Activated naive CD4-positive, alpha-beta T cell treated with anti-CD3 and anti-CD28 coated beads, Interleukin-2, amount 10 ng/mL, durations not matched to agents 7 days and 5 days (primary cell): ENCODE measurements around the gene SRSF9.
A peak's percentile ranks its signal among the peaks of the same experiment; 100 is the strongest.

Source experiments
- CTCF ChIA-PET: fragments of 350-600 bp; sonication (Branson Sonifier 250); formaldehyde crosslinking; loops from one replicate; lab custom pipeline; 2021; ENCODE audit warnings: antibody characterized with exemption; lab: Charles Lee
- DNase-seq: peaks from one replicate; pipeline ENCODE4 v3.0.0-alpha.2; 2020
- H3K27ac Mint-ChIP-seq: one replicate; pipeline ENCODE4 v1.8.0; 2021; ENCODE audit warnings: mild to moderate bottlenecking, moderate library complexity, mixed read lengths
- H3K27me3 Mint-ChIP-seq: one replicate; pipeline ENCODE4 v1.8.0; 2021; ENCODE audit warnings: mild to moderate bottlenecking, mixed read lengths
- H3K36me3 Mint-ChIP-seq: one replicate; pipeline ENCODE4 v1.8.0; 2021; ENCODE audit warnings: mixed read lengths
- H3K4me1 Mint-ChIP-seq: one replicate; pipeline ENCODE4 v1.8.0; 2021; ENCODE audit warnings: mixed read lengths
- H3K4me3 Mint-ChIP-seq: one replicate; pipeline ENCODE4 v1.8.0; 2021; ENCODE audit warnings: mild to moderate bottlenecking, moderate library complexity, mixed read lengths
- H3K9me3 Mint-ChIP-seq: one replicate; pipeline ENCODE4 v1.8.0; 2021; ENCODE audit warnings: mixed read lengths

The SRSF9 gene

DNA sequence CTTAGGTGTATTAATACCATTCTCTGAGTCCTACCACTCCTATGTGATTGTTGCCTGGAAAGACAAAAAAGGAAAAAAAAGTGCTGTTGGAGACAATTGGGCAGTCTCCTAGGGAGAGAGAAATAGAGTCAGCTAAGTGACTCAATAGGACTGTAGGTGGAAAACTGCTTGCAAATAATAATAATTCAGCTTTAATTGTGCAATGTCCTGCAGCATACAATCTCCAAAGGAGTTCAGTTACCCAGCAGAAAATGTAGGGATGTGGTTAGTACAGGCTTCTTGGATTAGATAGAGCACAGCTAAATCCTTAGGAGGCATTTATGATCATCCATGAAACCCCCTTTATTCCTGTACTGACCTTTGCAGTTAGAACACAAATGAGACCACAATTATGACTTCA lies 3.0 kb upstream of the SRSF9 start:
- no peak for DNase-seq
- CTCF ChIA-PET = interaction anchor here (1.0 to 1.5 kb wide), 3 partner anchors 13 to 181 kb away, joined by 3 read pairs; no protein-coding TSS in a partner anchor
- H3K4me3 Mint-ChIP-seq = no peak overlapping the region
- H3K27ac Mint-ChIP-seq = no peak overlapping the region
- peaks cover 11% of the 10 kb centered on the region for H3K27me3 Mint-ChIP-seq
- no peaks in the 10 kb centered on the region for H3K9me3 Mint-ChIP-seq
- H3K4me1 Mint-ChIP-seq = peaks cover 23% of the 10 kb centered on the region
- H3K36me3 Mint-ChIP-seq = peaks cover 5% of the 10 kb centered on the region

DNA sequence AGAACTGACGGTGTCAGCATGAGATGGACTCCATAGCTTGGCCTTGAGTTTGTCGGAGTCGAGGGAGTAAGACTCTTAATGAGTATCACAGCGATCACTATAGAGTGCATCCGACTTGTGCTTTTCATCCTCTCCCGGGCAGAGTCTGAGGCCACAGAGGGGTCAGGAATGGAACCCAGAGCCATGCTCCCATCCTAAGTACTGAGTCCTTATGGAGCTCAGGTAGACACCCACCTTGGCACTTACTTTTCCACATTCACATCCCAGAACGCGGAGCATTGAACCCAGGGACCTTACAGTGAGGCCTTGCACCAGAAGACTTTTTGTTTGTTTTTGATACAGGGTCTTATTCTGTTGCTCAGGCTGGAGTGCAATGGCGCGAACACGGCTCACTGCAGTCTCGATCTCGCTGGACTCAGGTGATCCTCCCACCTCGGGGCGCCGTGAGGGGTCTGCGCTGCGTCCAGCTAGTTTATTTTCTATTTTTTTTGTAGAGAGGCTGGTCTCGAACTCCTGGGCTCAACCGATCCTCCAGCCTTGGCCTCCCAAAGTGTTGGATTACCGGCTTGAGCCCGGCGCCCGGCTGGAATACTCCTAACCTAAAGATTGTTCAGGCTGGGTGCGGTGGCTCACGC lies 719 bp upstream of the SRSF9 start:
- Mint-ChIP-seq H3K27ac (peak overlapping the region; percentile 87), H3K4me3 (peak overlapping the region; percentile 93), H3K9me3 (no peaks in the 10 kb centered on the region), H3K4me1 (peaks cover 38% of the 10 kb centered on the region), H3K27me3 (peaks cover 7% of the 10 kb centered on the region), H3K36me3 (peaks cover 21% of the 10 kb centered on the region)
- no peak for DNase-seq
- CTCF ChIA-PET = interaction anchor here (0.7 to 2.6 kb wide), 11 partner anchors 10 to 113 kb away, joined by 3 to 7 read pairs (median 4); partner anchors contain the start of gene COX6A1

GRCh38 chr12:120468821-120469449 lies 613 bp downstream of the SRSF9 start:
- peaks cover 4% of the 10 kb centered on the region for H3K27me3 Mint-ChIP-seq
- H3K36me3 Mint-ChIP-seq = peaks cover 30% of the 10 kb centered on the region
- DNase-seq = no peak
- CTCF ChIA-PET = interaction anchor here (0.8 to 2.6 kb wide), 9 partner anchors 11 to 152 kb away, joined by 3 to 9 read pairs (median 3); partner anchors contain the start of genes COX6A1 and POP5
- H3K9me3 Mint-ChIP-seq = no peaks in the 10 kb centered on the region
- H3K4me1 Mint-ChIP-seq = peaks cover 39% of the 10 kb centered on the region
- peak overlapping the region; percentile 90 for H3K27ac Mint-ChIP-seq
- H3K4me3 Mint-ChIP-seq = peak overlapping the region; percentile 93

DNA sequence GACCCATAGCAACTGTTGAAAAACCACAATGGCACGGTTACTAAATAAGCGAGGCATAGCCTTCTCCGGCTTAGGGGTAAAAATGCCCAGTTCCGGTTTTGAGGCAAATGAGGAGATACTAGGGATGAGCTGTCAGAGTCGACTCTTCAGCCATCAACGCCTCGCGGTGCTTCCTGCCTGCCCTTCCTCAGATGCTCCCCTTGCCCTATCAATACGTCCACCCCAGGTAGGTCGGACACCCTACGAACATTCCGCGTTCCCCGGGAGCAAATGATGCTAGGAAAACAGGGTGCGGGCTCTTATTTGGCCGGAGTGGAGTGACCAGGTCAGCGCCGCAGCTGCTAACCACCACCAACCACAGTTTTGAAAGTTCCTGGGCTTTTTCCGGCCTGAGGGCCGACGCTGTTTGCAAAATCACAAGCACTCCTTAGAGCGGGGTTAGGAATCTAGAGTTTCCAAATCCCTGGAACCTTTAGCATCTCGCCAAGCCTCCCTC lies 1.2 kb downstream of the SRSF9 start:
- peak; percentile 40 for DNase-seq
- Mint-ChIP-seq H3K4me3 (peak overlapping the region; percentile 93), H3K9me3 (no peaks in the 10 kb centered on the region), H3K27ac (peak overlapping the region; percentile 90), H3K27me3 (no peaks in the 10 kb centered on the region), H3K4me1 (peaks cover 39% of the 10 kb centered on the region), H3K36me3 (peaks cover 36% of the 10 kb centered on the region)
- CTCF ChIA-PET = interaction anchor here (0.7 to 2.6 kb wide), 10 partner anchors 8 to 115 kb away, joined by 3 to 11 read pairs (median 4); partner anchors contain the start of gene COX6A1

DNA sequence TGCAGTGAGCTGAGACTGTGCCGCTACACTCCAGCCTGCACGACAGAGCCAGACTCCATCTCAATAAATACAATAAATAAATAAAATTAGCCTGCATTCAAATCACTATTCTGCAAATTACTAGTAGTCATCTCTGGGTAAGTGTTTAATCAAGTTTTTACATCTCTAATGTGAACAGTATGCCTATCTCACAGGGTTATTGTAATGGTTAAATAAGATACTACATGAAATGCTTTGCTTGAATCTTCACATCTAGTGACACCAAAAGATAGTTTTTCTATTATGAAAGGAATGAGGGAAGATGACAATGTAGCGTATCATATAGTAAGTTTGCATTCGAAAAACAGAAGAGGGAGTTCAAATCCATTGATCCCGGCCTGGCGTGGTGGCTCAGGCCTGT lies 2.1 kb downstream of the SRSF9 start:
- Mint-ChIP-seq H3K27ac (no peak overlapping the region), H3K9me3 (no peaks in the 10 kb centered on the region), H3K4me3 (peak overlapping the region; percentile 93), H3K36me3 (peaks cover 43% of the 10 kb centered on the region), H3K4me1 (peaks cover 39% of the 10 kb centered on the region), H3K27me3 (no peaks in the 10 kb centered on the region)
- CTCF ChIA-PET = interaction anchor here (0.7 to 2.8 kb wide), 5 partner anchors 8 to 28 kb away, joined by 3 to 14 read pairs (median 11); no protein-coding TSS in a partner anchor
- DNase-seq = no peak

DNA sequence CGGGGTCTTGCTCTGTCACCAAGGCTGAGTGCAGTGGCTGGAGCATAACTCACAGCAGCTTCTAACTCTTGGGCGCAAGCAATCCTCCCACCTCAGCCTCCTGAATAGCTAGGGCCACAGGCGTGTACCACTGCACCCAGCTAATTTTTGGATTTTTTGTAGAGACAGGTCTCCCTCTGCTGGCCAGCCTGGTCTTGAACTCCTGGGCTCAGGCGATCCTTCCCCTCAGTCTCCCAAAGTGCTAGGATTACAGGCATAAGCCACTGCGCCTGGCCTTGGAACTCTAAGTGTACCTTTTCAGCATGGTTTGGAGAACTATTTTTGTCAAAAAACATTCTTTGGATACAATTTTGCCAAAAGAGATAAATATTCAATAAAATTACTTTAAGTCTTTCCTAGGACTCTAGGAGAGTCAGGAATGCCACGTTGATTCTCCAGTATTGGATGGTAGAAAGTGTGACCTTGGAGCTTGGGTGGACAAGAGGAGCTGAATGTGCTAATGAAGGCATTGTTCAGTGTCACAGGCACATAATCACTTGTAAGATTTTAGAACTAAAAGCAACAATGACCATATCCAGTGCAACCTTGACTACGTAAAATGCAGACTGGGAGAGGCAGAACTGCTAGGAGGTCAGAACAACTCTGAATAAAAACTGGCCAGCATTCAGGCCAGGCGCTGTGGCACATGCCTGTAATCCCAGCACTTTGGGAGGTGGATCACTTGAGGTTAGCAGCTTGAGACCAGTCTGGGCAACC lies 2.8 kb downstream of the SRSF9 start:
- CTCF ChIA-PET = interaction anchor here (0.6 to 2.8 kb wide), 12 partner anchors 9 to 163 kb away, joined by 3 to 14 read pairs (median 4); partner anchors contain the start of gene COQ5
- DNase-seq = peak; percentile 66
- no peaks in the 10 kb centered on the region for H3K27me3 Mint-ChIP-seq
- peak overlapping the region; percentile 19 for H3K27ac Mint-ChIP-seq
- peaks cover 39% of the 10 kb centered on the region for H3K4me1 Mint-ChIP-seq
- H3K9me3 Mint-ChIP-seq = no peaks in the 10 kb centered on the region
- H3K36me3 Mint-ChIP-seq = peaks cover 49% of the 10 kb centered on the region
- no peak overlapping the region for H3K4me3 Mint-ChIP-seq

GRCh38 chr12:120465756-120466155 lies 3.8 kb downstream of the SRSF9 start:
- Mint-ChIP-seq H3K27ac (no peak overlapping the region), H3K4me3 (no peak overlapping the region), H3K36me3 (peaks cover 51% of the 10 kb centered on the region), H3K9me3 (no peaks in the 10 kb centered on the region), H3K4me1 (peaks cover 32% of the 10 kb centered on the region), H3K27me3 (no peaks in the 10 kb centered on the region)
- no peak for DNase-seq
- CTCF ChIA-PET = interaction anchor here (0.8 to 2.8 kb wide), 6 partner anchors 8 to 110 kb away, joined by 3 to 14 read pairs (median 4); no protein-coding TSS in a partner anchor

GRCh38 chr12:120463712-120464111 lies 5.8 kb downstream of the SRSF9 start:
- Mint-ChIP-seq H3K4me3 (no peak overlapping the region), H3K27ac (no peak overlapping the region), H3K36me3 (peaks cover 65% of the 10 kb centered on the region), H3K27me3 (no peaks in the 10 kb centered on the region), H3K9me3 (no peaks in the 10 kb centered on the region), H3K4me1 (peaks cover 25% of the 10 kb centered on the region)
- CTCF ChIA-PET = interaction anchor here (3.2 kb wide), 1 partner anchor 10 kb away, joined by 19 read pairs; no protein-coding TSS in a partner anchor
- no peak for DNase-seq

GRCh38 chr12:120462099-120462640 lies 7.4 kb downstream of the SRSF9 start:
- DNase-seq = no peak
- Mint-ChIP-seq H3K27me3 (no peaks in the 10 kb centered on the region), H3K36me3 (peaks cover 68% of the 10 kb centered on the region), H3K27ac (no peak overlapping the region), H3K4me3 (no peak overlapping the region), H3K4me1 (peaks cover 14% of the 10 kb centered on the region), H3K9me3 (no peaks in the 10 kb centered on the region)
- CTCF ChIA-PET = interaction anchor here (0.9 to 3.2 kb wide), 2 partner anchors 9 to 18 kb away, joined by 3 to 19 read pairs; no protein-coding TSS in a partner anchor

DNA sequence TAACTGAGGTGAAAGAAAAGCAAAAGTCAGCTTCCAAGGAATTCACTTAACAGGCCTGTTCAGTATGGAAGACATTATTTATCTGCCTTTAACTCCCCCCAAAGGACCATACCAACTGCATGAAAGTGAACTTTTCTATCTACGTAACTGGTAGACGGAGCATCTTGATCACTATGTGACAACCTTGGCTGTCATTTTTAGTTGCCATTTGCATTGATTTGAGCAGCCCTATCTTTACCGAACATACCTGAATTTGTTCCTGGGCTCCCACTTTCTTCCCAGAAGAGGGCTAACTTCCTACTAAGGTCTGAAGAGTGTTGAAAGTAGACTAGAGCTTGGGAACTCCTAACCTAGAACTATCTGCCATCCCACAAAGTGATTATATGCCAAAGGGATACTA lies 9.4 kb downstream of the SRSF9 start:
- no peak for DNase-seq
- H3K36me3 Mint-ChIP-seq = peaks cover 68% of the 10 kb centered on the region
- no peak overlapping the region for H3K4me3 Mint-ChIP-seq
- no peaks in the 10 kb centered on the region for H3K4me1 Mint-ChIP-seq
- H3K27me3 Mint-ChIP-seq = no peaks in the 10 kb centered on the region
- H3K27ac Mint-ChIP-seq = no peak overlapping the region
- no peaks in the 10 kb centered on the region for H3K9me3 Mint-ChIP-seq
- CTCF ChIA-PET = interaction anchor here (0.7 to 1.6 kb wide), 2 partner anchors 8 to 9 kb away, joined by 3 to 6 read pairs; no protein-coding TSS in a partner anchor

GRCh38 chr12:120457133-120457532 lies 12.4 kb downstream of the SRSF9 start:
- Mint-ChIP-seq H3K27ac (peak overlapping the region; percentile 17), H3K9me3 (no peaks in the 10 kb centered on the region), H3K27me3 (no peaks in the 10 kb centered on the region), H3K36me3 (peaks cover 48% of the 10 kb centered on the region), H3K4me1 (peaks cover 3% of the 10 kb centered on the region), H3K4me3 (no peak overlapping the region)
- no peak for DNase-seq
- CTCF ChIA-PET = interaction anchor here (1.1 to 3.6 kb wide), 3 partner anchors 9 to 13 kb away, joined by 3 to 14 read pairs (median 6); partner anchors contain the start of gene SRSF9

DNA sequence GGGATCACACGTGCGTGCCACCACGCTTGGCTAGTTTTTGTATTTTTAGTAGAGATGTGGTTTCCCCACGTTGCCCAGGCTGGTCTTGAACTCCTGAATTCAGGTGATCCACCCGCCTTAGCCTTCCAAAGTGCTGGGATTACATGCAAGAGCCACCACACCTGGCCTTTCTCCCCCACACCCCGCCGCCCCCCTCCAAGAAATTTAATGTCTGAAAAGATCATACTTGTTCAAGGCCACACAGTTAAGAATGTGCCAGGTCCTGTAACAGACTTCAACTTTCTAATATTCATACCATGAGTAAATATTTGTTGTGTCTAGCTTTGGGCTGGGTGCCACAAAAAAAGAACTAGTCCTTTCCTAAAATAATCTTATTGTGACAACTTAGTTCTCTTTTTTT lies 14.2 kb downstream of the SRSF9 start:
- DNase-seq = no peak
- no peaks in the 10 kb centered on the region for H3K9me3 Mint-ChIP-seq
- peaks cover 3% of the 10 kb centered on the region for H3K4me1 Mint-ChIP-seq
- H3K4me3 Mint-ChIP-seq = no peak overlapping the region
- no peak overlapping the region for H3K27ac Mint-ChIP-seq
- CTCF ChIA-PET = interaction anchor here (0.6 to 3.5 kb wide), 4 partner anchors 8 to 192 kb away, joined by 3 to 19 read pairs (median 3); no protein-coding TSS in a partner anchor
- peaks cover 43% of the 10 kb centered on the region for H3K36me3 Mint-ChIP-seq
- no peaks in the 10 kb centered on the region for H3K27me3 Mint-ChIP-seq

GRCh38 chr12:120453977-120454376 lies 15.6 kb downstream of the SRSF9 start:
- peaks cover 37% of the 10 kb centered on the region for H3K36me3 Mint-ChIP-seq
- H3K27me3 Mint-ChIP-seq = no peaks in the 10 kb centered on the region
- H3K4me1 Mint-ChIP-seq = peaks cover 6% of the 10 kb centered on the region
- CTCF ChIA-PET = interaction anchor here (1.1 to 3.5 kb wide), 4 partner anchors 9 to 234 kb away, joined by 3 to 19 read pairs (median 4); no protein-coding TSS in a partner anchor
- H3K9me3 Mint-ChIP-seq = no peaks in the 10 kb centered on the region
- no peak overlapping the region for H3K4me3 Mint-ChIP-seq
- peak; percentile 35 for DNase-seq
- no peak overlapping the region for H3K27ac Mint-ChIP-seq
